T-helper 2 cell treated with Interferon-gamma antibody and Interleukin-4, amounts not matched to agents 5 μg/mL and 100 μg/mL, for 36 hours (primary cell): ENCODE measurements around the gene AP3S2.
"Not testable (repeated sequence)": the region's sequence is repeated elsewhere in the genome, so short reads cannot be mapped to it uniquely, and the experiment has no call there.

ENCODE experiments used
- DNase-seq: peaks from one replicate; pipeline ENCODE4 v3.0.0; 2021; ENCODE audit warnings: low spot score
- H3K27ac Mint-ChIP-seq: one replicate; pipeline ENCODE4 v1.8.0; 2021; ENCODE audit warnings: mild to moderate bottlenecking, mixed read lengths
- H3K27me3 Mint-ChIP-seq: one replicate; pipeline ENCODE4 v1.8.0; 2021; ENCODE audit warnings: low read depth, mixed read lengths
- H3K36me3 Mint-ChIP-seq: one replicate; pipeline ENCODE4 v1.8.0; 2021; ENCODE audit warnings: low read depth, mixed read lengths
- H3K4me1 Mint-ChIP-seq: one replicate; pipeline ENCODE4 v1.8.0; 2021; ENCODE audit warnings: low read depth, mixed read lengths
- H3K4me3 Mint-ChIP-seq: one replicate; pipeline ENCODE4 v1.8.0; 2022; ENCODE audit warnings: mild to moderate bottlenecking, moderate library complexity, mixed read lengths
- H3K9me3 Mint-ChIP-seq: one replicate; pipeline ENCODE4 v1.8.0; 2021; ENCODE audit warnings: mixed read lengths

AP3S2 gene

GRCh38 chr15:89898146-89898545 is 4.4 kb upstream of the AP3S2 start:
- H3K27me3 Mint-ChIP-seq = peaks cover 1% of the 10 kb centered on the region
- no peak for DNase-seq
- H3K27ac Mint-ChIP-seq = no peak overlapping the region
- H3K9me3 Mint-ChIP-seq = no peaks in the 10 kb centered on the region
- no peak overlapping the region for H3K4me3 Mint-ChIP-seq
- H3K4me1 Mint-ChIP-seq = peaks cover 6% of the 10 kb centered on the region
- no peaks in the 10 kb centered on the region for H3K36me3 Mint-ChIP-seq

- no peaks in the 10 kb centered on the region for H3K27me3 Mint-ChIP-seq
- H3K4me3 Mint-ChIP-seq = peak overlapping the region; percentile 100
- peak overlapping the region; percentile 97 for H3K27ac Mint-ChIP-seq
- no peaks in the 10 kb centered on the region for H3K9me3 Mint-ChIP-seq
- H3K36me3 Mint-ChIP-seq = peaks cover 19% of the 10 kb centered on the region
- peaks cover 31% of the 10 kb centered on the region for H3K4me1 Mint-ChIP-seq
- no peak for DNase-seq
Measured at GRCh38 chr15:89893027-89893426, 767 bp downstream of the AP3S2 start.

- Mint-ChIP-seq H3K36me3 (peaks cover 33% of the 10 kb centered on the region), H3K27ac (peak overlapping the region; percentile 55)
- no peak for DNase-seq
Measured at GRCh38 chr15:89888214-89888804, 5.5 kb downstream of the AP3S2 start.

GRCh38 chr15:89885611-89886010 is 8.2 kb downstream of the AP3S2 start:
- DNase-seq = no peak
- no peak overlapping the region for H3K4me3 Mint-ChIP-seq
- H3K9me3 Mint-ChIP-seq = no peaks in the 10 kb centered on the region
- no peaks in the 10 kb centered on the region for H3K27me3 Mint-ChIP-seq
- peaks cover 8% of the 10 kb centered on the region for H3K4me1 Mint-ChIP-seq
- no peak overlapping the region for H3K27ac Mint-ChIP-seq
- H3K36me3 Mint-ChIP-seq = peaks cover 27% of the 10 kb centered on the region

More at GRCh38 chr15:89888214-89888804, 5.5 kb downstream of the AP3S2 start:
- H3K27me3 Mint-ChIP-seq = no peaks in the 10 kb centered on the region
- H3K9me3 Mint-ChIP-seq = no peaks in the 10 kb centered on the region
- H3K4me3 Mint-ChIP-seq = no peak overlapping the region
- H3K4me1 Mint-ChIP-seq = peaks cover 26% of the 10 kb centered on the region

GRCh38 chr15:89885179-89885578 is 8.6 kb downstream of the AP3S2 start:
- not testable (repeated sequence) for H3K27ac Mint-ChIP-seq, H3K9me3 Mint-ChIP-seq, H3K27me3 Mint-ChIP-seq, H3K4me3 Mint-ChIP-seq, H3K4me1 Mint-ChIP-seq, DNase-seq
- peaks cover 27% of the 10 kb centered on the region for H3K36me3 Mint-ChIP-seq

- Mint-ChIP-seq H3K36me3 (peaks cover 21% of the 10 kb centered on the region), H3K4me3 (no peak overlapping the region), H3K9me3 (no peaks in the 10 kb centered on the region), H3K27me3 (no peaks in the 10 kb centered on the region), H3K4me1 (no peaks in the 10 kb centered on the region), H3K27ac (no peak overlapping the region)
- DNase-seq = no peak
Measured at GRCh38 chr15:89883518-89883917, 10.3 kb downstream of the AP3S2 start.

GRCh38 chr15:89880727-89881126 is 13.1 kb downstream of the AP3S2 start:
- Mint-ChIP-seq H3K27me3 (no peaks in the 10 kb centered on the region), H3K9me3 (no peaks in the 10 kb centered on the region), H3K36me3 (peaks cover 18% of the 10 kb centered on the region), H3K4me1 (no peaks in the 10 kb centered on the region), H3K27ac (no peak overlapping the region), H3K4me3 (no peak overlapping the region)
- DNase-seq = no peak

- Mint-ChIP-seq H3K27ac (no peak overlapping the region), H3K4me3 (no peak overlapping the region), H3K36me3 (peaks cover 15% of the 10 kb centered on the region), H3K27me3 (no peaks in the 10 kb centered on the region), H3K4me1 (peaks cover 4% of the 10 kb centered on the region), H3K9me3 (no peaks in the 10 kb centered on the region)
- DNase-seq = no peak
Measured at GRCh38 chr15:89878323-89878722, 15.5 kb downstream of the AP3S2 start.

- no peak overlapping the region for H3K4me3 Mint-ChIP-seq
- peaks cover 4% of the 10 kb centered on the region for H3K4me1 Mint-ChIP-seq
- H3K9me3 Mint-ChIP-seq = no peaks in the 10 kb centered on the region
- H3K27me3 Mint-ChIP-seq = no peaks in the 10 kb centered on the region
- peaks cover 13% of the 10 kb centered on the region for H3K36me3 Mint-ChIP-seq
- no peak overlapping the region for H3K27ac Mint-ChIP-seq
- no peak for DNase-seq
Measured at GRCh38 chr15:89877083-89877425, 16.7 kb downstream of the AP3S2 start.

GRCh38 chr15:89876396-89877082 is 17.3 kb downstream of the AP3S2 start:
- Mint-ChIP-seq H3K27ac (no peak overlapping the region), H3K9me3 (no peaks in the 10 kb centered on the region), H3K4me1 (peaks cover 4% of the 10 kb centered on the region), H3K36me3 (peaks cover 13% of the 10 kb centered on the region), H3K27me3 (no peaks in the 10 kb centered on the region), H3K4me3 (no peak overlapping the region)
- no peak for DNase-seq

- Mint-ChIP-seq H3K4me3 (no peak overlapping the region), H3K27me3 (no peaks in the 10 kb centered on the region), H3K9me3 (no peaks in the 10 kb centered on the region), H3K4me1 (peaks cover 4% of the 10 kb centered on the region), H3K27ac (no peak overlapping the region), H3K36me3 (peaks cover 13% of the 10 kb centered on the region)
- no peak for DNase-seq
Measured at GRCh38 chr15:89875741-89876140, 18.1 kb downstream of the AP3S2 start.

GRCh38 chr15:89874926-89875564 is 18.7 kb downstream of the AP3S2 start:
- no peak overlapping the region for H3K4me3 Mint-ChIP-seq
- H3K4me1 Mint-ChIP-seq = peaks cover 4% of the 10 kb centered on the region
- H3K36me3 Mint-ChIP-seq = peaks cover 19% of the 10 kb centered on the region
- DNase-seq = peak; percentile 71
- no peaks in the 10 kb centered on the region for H3K27me3 Mint-ChIP-seq
- H3K27ac Mint-ChIP-seq = peak overlapping the region; percentile 22
- H3K9me3 Mint-ChIP-seq = no peaks in the 10 kb centered on the region

- Mint-ChIP-seq H3K4me1 (peaks cover 4% of the 10 kb centered on the region), H3K36me3 (peaks cover 20% of the 10 kb centered on the region), H3K9me3 (no peaks in the 10 kb centered on the region), H3K4me3 (no peak overlapping the region), H3K27me3 (no peaks in the 10 kb centered on the region), H3K27ac (no peak overlapping the region)
- DNase-seq = no peak
Measured at GRCh38 chr15:89870688-89871288, 23.0 kb downstream of the AP3S2 start.

- Mint-ChIP-seq H3K27ac (no peak overlapping the region), H3K27me3 (no peaks in the 10 kb centered on the region), H3K36me3 (peaks cover 18% of the 10 kb centered on the region), H3K9me3 (no peaks in the 10 kb centered on the region), H3K4me1 (peaks cover under 1% of the 10 kb centered on the region), H3K4me3 (no peak overlapping the region)
- no peak for DNase-seq
Measured at GRCh38 chr15:89870006-89870405, 23.8 kb downstream of the AP3S2 start.
